ENCODE measurements around the gene RHO. TPM values are rescaled to one million over a fixed set of nuclear protein-coding genes. Genes with fewer than 3 reads are reported as not detected.

The RHO gene
- total RNA-seq, 1 donor = not detected

DNA sequence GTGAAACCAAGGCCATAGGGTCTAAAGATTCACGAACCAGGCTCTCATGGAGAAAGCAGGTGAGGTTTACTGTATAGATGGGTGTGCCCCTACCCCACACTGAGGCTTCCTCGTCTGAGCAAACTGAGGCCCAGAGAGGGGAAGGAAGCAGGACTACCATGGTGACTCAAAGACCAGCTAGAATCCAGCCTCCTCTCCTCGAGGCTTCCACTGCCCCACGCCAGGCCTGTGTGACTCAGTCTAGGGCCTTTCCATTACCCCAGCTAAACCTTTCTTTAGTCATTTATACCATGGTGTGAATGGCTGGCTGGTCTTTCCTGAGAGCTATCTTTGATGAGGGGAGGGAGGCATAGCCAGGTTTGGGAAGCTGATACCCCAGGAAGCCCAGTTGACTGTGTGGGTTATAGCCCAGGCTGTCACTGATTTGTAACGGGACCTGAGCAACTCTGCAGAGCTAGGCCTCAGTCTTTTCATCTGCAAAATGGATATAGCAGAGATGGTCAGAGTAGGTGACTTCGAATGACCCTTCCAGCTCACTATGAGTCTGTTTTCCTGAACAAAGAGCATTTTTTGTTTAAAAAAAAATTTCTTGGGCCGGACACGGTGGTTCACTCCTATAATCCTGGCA, 3.0 kb upstream of the RHO start:
- DNase-seq (ENCODE audit: low read depth) = peak; percentile 19

GRCh38 chr3:129526121-129526900, 2.1 kb upstream of the RHO start:
- no peak for DNase-seq (ENCODE audit: low read depth)
- TF ChIP-seq CTCF (IDR thresholded peaks at IDR 0.05; ENCODE audit: insufficient read depth, low read depth, low read length) = no peak

More for the DNA sequence above, 3.0 kb upstream of the RHO start:
- no peak overlapping the region for H3K4me3 ChIP-seq (ENCODE audit: low read depth, low read length)
- TF ChIP-seq CTCF (IDR thresholded peaks at IDR 0.05; ENCODE audit: insufficient read depth, low read depth, low read length) = no peak

GRCh38 chr3:129527262-129527661, 1.2 kb upstream of the RHO start:
- TF ChIP-seq CTCF (IDR thresholded peaks at IDR 0.05; ENCODE audit: insufficient read depth, low read depth, low read length) = no peak
- DNase-seq (ENCODE audit: low read depth) = no peak
- no peak overlapping the region for H3K4me3 ChIP-seq (ENCODE audit: low read depth, low read length)

More at GRCh38 chr3:129526121-129526900, 2.1 kb upstream of the RHO start:
- H3K4me3 ChIP-seq (ENCODE audit: low read depth, low read length) = no peak overlapping the region

GRCh38 chr3:129529436-129530210, 1.2 kb downstream of the RHO start:
- TF ChIP-seq CTCF (IDR thresholded peaks at IDR 0.05; ENCODE audit: insufficient read depth, low read depth, low read length) = no peak
- DNase-seq (ENCODE audit: low read depth) = no peak
- no peak overlapping the region for H3K4me3 ChIP-seq (ENCODE audit: low read depth, low read length)

DNA sequence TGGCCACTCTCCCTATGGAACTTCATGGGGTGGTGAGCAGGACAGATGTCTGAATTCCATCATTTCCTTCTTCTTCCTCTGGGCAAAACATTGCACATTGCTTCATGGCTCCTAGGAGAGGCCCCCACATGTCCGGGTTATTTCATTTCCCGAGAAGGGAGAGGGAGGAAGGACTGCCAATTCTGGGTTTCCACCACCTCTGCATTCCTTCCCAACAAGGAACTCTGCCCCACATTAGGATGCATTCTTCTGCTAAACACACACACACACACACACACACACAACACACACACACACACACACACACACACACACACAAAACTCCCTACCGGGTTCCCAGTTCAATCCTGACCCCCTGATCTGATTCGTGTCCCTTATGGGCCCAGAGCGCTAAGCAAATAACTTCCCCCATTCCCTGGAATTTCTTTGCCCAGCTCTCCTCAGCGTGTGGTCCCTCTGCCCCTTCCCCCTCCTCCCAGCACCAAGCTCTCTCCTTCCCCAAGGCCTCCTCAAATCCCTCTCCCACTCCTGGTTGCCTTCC, 1.9 kb downstream of the RHO start:
- no peak overlapping the region for H3K4me3 ChIP-seq (ENCODE audit: low read depth, low read length)
- no peak for TF ChIP-seq CTCF (IDR thresholded peaks at IDR 0.05; ENCODE audit: insufficient read depth, low read depth, low read length)
- DNase-seq (ENCODE audit: low read depth) = peak; percentile 30

DNA sequence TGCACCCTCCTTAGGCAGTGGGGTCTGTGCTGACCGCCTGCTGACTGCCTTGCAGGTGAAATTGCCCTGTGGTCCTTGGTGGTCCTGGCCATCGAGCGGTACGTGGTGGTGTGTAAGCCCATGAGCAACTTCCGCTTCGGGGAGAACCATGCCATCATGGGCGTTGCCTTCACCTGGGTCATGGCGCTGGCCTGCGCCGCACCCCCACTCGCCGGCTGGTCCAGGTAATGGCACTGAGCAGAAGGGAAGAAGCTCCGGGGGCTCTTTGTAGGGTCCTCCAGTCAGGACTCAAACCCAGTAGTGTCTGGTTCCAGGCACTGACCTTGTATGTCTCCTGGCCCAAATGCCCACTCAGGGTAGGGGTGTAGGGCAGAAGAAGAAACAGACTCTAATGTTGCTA, 2.4 kb downstream of the RHO start:
- H3K4me3 ChIP-seq (ENCODE audit: low read depth, low read length) = no peak overlapping the region
- no peak for TF ChIP-seq CTCF (IDR thresholded peaks at IDR 0.05; ENCODE audit: insufficient read depth, low read depth, low read length)
- DNase-seq (ENCODE audit: low read depth) = no peak

All from fibroblast of villous mesenchyme (primary cell).